Astrocyte (in vitro differentiated cells and primary cell): ENCODE data around the gene TFEB. TPM values are rescaled to one million over a fixed set of nuclear protein-coding genes. Genes with fewer than 3 reads are reported as not detected.
A peak's percentile ranks its signal among the peaks of the same experiment; 100 is the strongest.

Experiments
- DNase-seq: peaks from one replicate; pipeline ENCODE4 v3.0.0-alpha.2; 2010; ENCODE audit warnings: low read depth
- FAIRE-seq: peaks from 2 replicates; lab custom pipeline; 2011; peaks lifted over from hg19 to GRCh38; lab: Jason Lieb, UNC
- H2AFZ ChIP-seq: 2 replicates; pipeline ENCODE4 v1.6.0; 2012; ENCODE audit warnings: low read depth, low read length, inconsistent platforms
- H3K27ac ChIP-seq: 2 replicates; pipeline ENCODE4 v1.5.1; 2011; ENCODE audit warnings: low read depth, low read length, inconsistent platforms
- H3K27me3 ChIP-seq: 2 replicates; pipeline ENCODE4 v1.6.0; 2011; ENCODE audit warnings: low read length, inconsistent platforms; ENCODE audit not compliant: insufficient read depth
- H3K36me3 ChIP-seq: 2 replicates; pipeline ENCODE4 v1.5.1; 2011; ENCODE audit warnings: low read length, inconsistent platforms; ENCODE audit not compliant: insufficient read depth
- H3K4me1 ChIP-seq: 2 replicates; pipeline ENCODE4 v1.5.1; 2011; ENCODE audit warnings: low read length, inconsistent platforms; ENCODE audit not compliant: insufficient read depth
- H3K4me2 ChIP-seq: 2 replicates; pipeline ENCODE4 v1.6.0; 2012; ENCODE audit warnings: low read length, inconsistent platforms
- H3K4me3 ChIP-seq: 2 replicates; pipeline ENCODE4 v1.5.1; 2011; ENCODE audit warnings: low read depth, mild to moderate bottlenecking, low read length, inconsistent platforms; ENCODE audit not compliant: insufficient read depth
- H3K79me2 ChIP-seq: 2 replicates; pipeline ENCODE4 v1.6.0; 2012; ENCODE audit warnings: mild to moderate bottlenecking, low read length, inconsistent platforms; ENCODE audit not compliant: insufficient read depth
- H3K9ac ChIP-seq: 2 replicates; pipeline ENCODE4 v1.6.0; 2012; ENCODE audit warnings: mild to moderate bottlenecking, low read length, inconsistent platforms
- H3K9me3 ChIP-seq: 2 replicates; pipeline ENCODE4 v1.5.1; 2012; ENCODE audit warnings: low read depth, mild to moderate bottlenecking, low read length, inconsistent platforms; ENCODE audit not compliant: insufficient read depth
- H4K20me1 ChIP-seq: 2 replicates; pipeline ENCODE4 v1.6.0; 2012; ENCODE audit warnings: low read length, inconsistent platforms; ENCODE audit not compliant: insufficient read depth
- H3K27ac Mint-ChIP-seq: one replicate; pipeline ENCODE4 v1.8.0; 2021; ENCODE audit warnings: mild to moderate bottlenecking, mixed read lengths; ENCODE audit not compliant: unreplicated experiment
- H3K27me3 Mint-ChIP-seq: one replicate; pipeline ENCODE4 v1.8.0; 2021; ENCODE audit warnings: low read depth, mixed read lengths; ENCODE audit not compliant: unreplicated experiment
- H3K36me3 Mint-ChIP-seq: one replicate; pipeline ENCODE4 v1.8.0; 2021; ENCODE audit warnings: low read depth, mixed read lengths; ENCODE audit not compliant: unreplicated experiment
- H3K4me1 Mint-ChIP-seq: one replicate; pipeline ENCODE4 v1.8.0; 2021; ENCODE audit warnings: low read depth, mixed read lengths; ENCODE audit not compliant: unreplicated experiment
- H3K4me3 Mint-ChIP-seq: one replicate; pipeline ENCODE4 v1.8.0; 2021; ENCODE audit warnings: mild to moderate bottlenecking, moderate library complexity, mixed read lengths; ENCODE audit not compliant: unreplicated experiment
- H3K9me3 Mint-ChIP-seq: one replicate; pipeline ENCODE4 v1.8.0; 2021; ENCODE audit warnings: mild to moderate bottlenecking, mixed read lengths; ENCODE audit not compliant: unreplicated experiment
- EZH2 ChIP-seq: IDR thresholded peaks from 2 replicates; pipeline ENCODE4 v1.6.1; 2012; ENCODE audit warnings: mild to moderate bottlenecking, low read length, inconsistent platforms; ENCODE audit not compliant: insufficient read depth
- total RNA-seq: library from RNA; stranded (reverse); gene quantifications from 2 replicates; pipeline ENCODE4 v1.2.1, GENCODE V29; 2021
- TF ChIP-seq, protein P1 (sequence below): IDR thresholded peaks from 2 replicates; pipeline ENCODE4 v1.5.1; 2011; ENCODE audit warnings: low read depth, mild to moderate bottlenecking, inconsistent platforms, low read length, moderate library complexity; ENCODE audit not compliant: insufficient read depth

TFEB gene
- total RNA-seq, 1 donor from 2014 or later = 4.7 TPM

DNA sequence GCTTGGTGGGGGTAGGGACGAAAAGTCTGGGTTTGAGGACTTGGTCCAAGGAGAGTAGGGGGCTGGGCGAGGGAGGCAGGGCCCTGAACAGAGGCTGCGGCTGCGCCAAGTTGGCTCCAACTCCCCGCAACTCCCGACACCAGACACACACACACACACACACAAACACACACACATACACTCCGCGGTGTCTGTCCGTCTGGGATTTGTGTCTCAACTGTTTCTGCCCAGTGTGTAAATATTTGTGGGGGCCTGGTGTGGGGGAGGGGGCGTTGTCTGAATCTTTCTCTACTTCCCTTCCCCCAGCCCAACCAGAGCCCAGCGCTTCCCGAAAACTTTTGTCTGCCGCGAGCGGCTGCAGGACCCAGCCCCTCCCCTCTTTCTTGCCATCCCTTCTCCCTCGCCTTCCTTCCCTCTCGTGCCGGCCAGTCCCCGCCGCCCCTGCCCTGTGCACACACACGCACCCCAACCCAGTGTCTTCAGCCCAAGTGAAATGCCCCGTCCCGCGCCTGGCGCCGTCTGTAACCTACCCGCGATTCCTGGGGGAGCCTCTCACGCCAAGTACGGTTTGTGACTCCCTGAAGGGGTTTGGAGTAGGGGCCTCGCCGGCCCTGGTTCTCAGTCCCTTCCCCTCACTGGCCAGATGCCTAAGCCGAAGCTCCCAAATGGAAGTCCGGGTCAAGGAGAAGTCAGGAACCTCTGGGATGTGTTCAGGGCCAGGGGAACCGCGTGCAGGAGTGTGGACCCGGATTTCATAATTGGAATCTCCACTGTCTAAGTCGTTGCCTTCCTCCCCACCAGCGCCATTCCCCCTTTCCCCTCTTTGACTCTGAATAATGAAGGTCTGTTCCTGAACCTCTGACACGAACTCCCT is 96.2 kb downstream of the TFEB start:
- FAIRE-seq (no peak), DNase-seq (peak; percentile 61)
- no peaks in the 10 kb centered on the region for H3K9me3 ChIP-seq
- no peaks in the 10 kb centered on the region for H3K9me3 Mint-ChIP-seq
- peak overlapping the region; percentile 65 for H2AFZ ChIP-seq
- H3K27ac Mint-ChIP-seq = peak overlapping the region; percentile 96
- H3K4me3 ChIP-seq = peak overlapping the region; percentile 71
- H3K4me2 ChIP-seq = peak overlapping the region; percentile 98
- H3K27ac ChIP-seq = no peak overlapping the region
- no peaks in the 10 kb centered on the region for H3K36me3 ChIP-seq
- H3K36me3 Mint-ChIP-seq = peaks cover 18% of the 10 kb centered on the region
- H4K20me1 ChIP-seq = peaks cover 52% of the 10 kb centered on the region
- no peaks in the 10 kb centered on the region for H3K27me3 Mint-ChIP-seq
- peaks cover 39% of the 10 kb centered on the region for H3K4me1 ChIP-seq
- no peaks in the 10 kb centered on the region for H3K27me3 ChIP-seq
- peaks cover 35% of the 10 kb centered on the region for H3K79me2 ChIP-seq
- H3K4me1 Mint-ChIP-seq = peaks cover 62% of the 10 kb centered on the region
- no peak for TF ChIP-seq EZH2
- TF ChIP-seq, protein P1, sequence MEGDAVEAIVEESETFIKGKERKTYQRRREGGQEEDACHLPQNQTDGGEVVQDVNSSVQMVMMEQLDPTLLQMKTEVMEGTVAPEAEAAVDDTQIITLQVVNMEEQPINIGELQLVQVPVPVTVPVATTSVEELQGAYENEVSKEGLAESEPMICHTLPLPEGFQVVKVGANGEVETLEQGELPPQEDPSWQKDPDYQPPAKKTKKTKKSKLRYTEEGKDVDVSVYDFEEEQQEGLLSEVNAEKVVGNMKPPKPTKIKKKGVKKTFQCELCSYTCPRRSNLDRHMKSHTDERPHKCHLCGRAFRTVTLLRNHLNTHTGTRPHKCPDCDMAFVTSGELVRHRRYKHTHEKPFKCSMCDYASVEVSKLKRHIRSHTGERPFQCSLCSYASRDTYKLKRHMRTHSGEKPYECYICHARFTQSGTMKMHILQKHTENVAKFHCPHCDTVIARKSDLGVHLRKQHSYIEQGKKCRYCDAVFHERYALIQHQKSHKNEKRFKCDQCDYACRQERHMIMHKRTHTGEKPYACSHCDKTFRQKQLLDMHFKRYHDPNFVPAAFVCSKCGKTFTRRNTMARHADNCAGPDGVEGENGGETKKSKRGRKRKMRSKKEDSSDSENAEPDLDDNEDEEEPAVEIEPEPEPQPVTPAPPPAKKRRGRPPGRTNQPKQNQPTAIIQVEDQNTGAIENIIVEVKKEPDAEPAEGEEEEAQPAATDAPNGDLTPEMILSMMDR = no peak
- peak overlapping the region; percentile 96 for H3K4me3 Mint-ChIP-seq
- peak overlapping the region; percentile 71 for H3K9ac ChIP-seq

DNA sequence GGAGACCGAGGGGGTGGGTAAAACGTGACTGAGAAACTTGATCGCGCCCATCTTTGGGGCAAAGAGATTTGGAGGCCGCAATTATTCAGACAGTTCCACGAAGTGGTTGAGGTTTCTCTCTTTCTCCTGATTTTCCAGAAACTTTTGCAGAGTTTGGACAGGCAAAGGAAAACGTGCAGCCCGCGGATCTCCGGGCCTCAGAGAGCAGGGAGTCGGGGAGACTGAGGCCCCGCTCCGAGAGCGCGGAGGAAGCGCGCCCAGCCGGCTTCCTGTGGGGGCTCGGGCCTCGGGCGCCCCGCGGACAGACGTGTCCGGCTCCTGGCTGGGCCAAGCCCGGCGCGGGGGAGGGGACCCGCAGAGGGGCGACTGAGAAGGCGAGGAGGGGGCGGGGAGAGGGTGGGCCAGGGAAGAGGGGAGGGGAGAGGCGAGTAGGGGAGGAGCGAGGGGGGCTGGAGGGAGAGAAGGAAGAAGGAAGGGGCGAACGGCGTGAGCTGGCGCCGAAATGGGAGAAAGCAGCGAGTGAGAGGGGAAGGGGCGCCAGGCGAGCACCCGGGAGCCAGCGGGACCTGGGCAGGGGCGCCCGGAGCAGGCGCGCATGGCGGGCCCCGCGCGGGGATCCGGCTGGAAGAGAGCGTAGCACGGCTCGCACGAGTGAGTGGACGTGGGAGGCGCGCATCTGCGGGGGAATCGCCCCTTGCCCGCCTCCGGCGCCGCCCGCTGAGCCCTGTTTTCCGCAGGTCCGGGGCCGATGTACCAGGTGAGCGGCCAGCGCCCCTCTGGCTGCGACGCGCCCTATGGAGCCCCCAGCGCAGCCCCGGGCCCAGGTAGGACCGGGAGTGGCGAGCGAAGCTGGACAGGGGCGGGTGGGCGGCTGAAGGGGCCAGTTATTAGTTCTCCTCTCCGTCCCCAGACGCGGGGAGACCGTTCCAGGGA is 97.1 kb downstream of the TFEB start, which contains the start of gene MDFI:
Gene MDFI, plus strand, starts transcription at position 467 of the 933 bp plus-strand sequence. Its CDS starts 282 bp downstream, at position 749.
- Mint-ChIP-seq H3K9me3 (no peaks in the 10 kb centered on the region), H3K4me1 (peaks cover 58% of the 10 kb centered on the region), H3K27ac (peak within 1 kb of the TSS; percentile 96), H3K36me3 (peaks cover 18% of the 10 kb centered on the region), H3K27me3 (no peaks in the 10 kb centered on the region), H3K4me3 (peak within 1 kb of the TSS; percentile 96)
- peaks cover 44% of the 10 kb centered on the region for H4K20me1 ChIP-seq
- FAIRE-seq (no peak), DNase-seq (no peak)
- peak within 1 kb of the TSS; percentile 79 for H2AFZ ChIP-seq
- no peaks in the 10 kb centered on the region for H3K9me3 ChIP-seq
- H3K27ac ChIP-seq = no peak within 1 kb of the TSS
- H3K79me2 ChIP-seq = peaks cover 35% of the 10 kb centered on the region
- H3K27me3 ChIP-seq = no peaks in the 10 kb centered on the region
- no peaks in the 10 kb centered on the region for H3K36me3 ChIP-seq
- H3K4me1 ChIP-seq = peaks cover 40% of the 10 kb centered on the region
- TF ChIP-seq, protein P1 = no peak
- TF ChIP-seq EZH2 = peak; percentile 66
- H3K4me2 ChIP-seq = peak within 1 kb of the TSS; percentile 98
- peak within 1 kb of the TSS; percentile 71 for H3K9ac ChIP-seq
- H3K4me3 ChIP-seq = peak within 1 kb of the TSS; percentile 71
